Activated CD4-positive, alpha-beta memory T cell treated with anti-CD3 and anti-CD28 coated beads for 36 hours (primary cell): Measurements from ENCODE around the gene ABCA12. TPM values are rescaled to one million over a fixed set of nuclear protein-coding genes. Genes with fewer than 3 reads are reported as not detected.

Experiments
- CTCF ChIA-PET: fragments of 350-600 bp; sonication (Branson Sonifier 250); formaldehyde crosslinking; loops from one replicate; lab custom pipeline; 2021; ENCODE audit warnings: antibody characterized with exemption, inconsistent platforms; lab: Charles Lee
- POLR2A ChIA-PET: fragments of 350-600 bp; sonication (Branson Sonifier 250); formaldehyde crosslinking; loops from one replicate; lab custom pipeline; 2021; ENCODE audit warnings: antibody characterized with exemption; lab: Charles Lee
- DNase-seq: peaks from one replicate; pipeline ENCODE4 v3.0.0-alpha.2; 2020
- H3K27ac Mint-ChIP-seq: one replicate; pipeline ENCODE4 v1.8.0; 2021; ENCODE audit warnings: mixed read lengths
- H3K27me3 Mint-ChIP-seq: one replicate; pipeline ENCODE4 v1.8.0; 2021; ENCODE audit warnings: mixed read lengths
- H3K36me3 Mint-ChIP-seq: one replicate; pipeline ENCODE4 v1.8.0; 2021; ENCODE audit warnings: mixed read lengths
- H3K4me1 Mint-ChIP-seq: one replicate; pipeline ENCODE4 v1.8.0; 2021; ENCODE audit warnings: low read depth, mixed read lengths
- H3K4me3 Mint-ChIP-seq: one replicate; pipeline ENCODE4 v1.8.0; 2021; ENCODE audit warnings: mild to moderate bottlenecking, mixed read lengths
- H3K9me3 Mint-ChIP-seq: one replicate; pipeline ENCODE4 v1.8.0; 2021; ENCODE audit warnings: mixed read lengths
- intact Hi-C: fragments of 100-400 bp; cut with micrococcal nuclease; formaldehyde crosslinking; loops from one replicate; pipeline ENCODE4 v1.15.1; 2023
- total RNA-seq, 2 experiments: library from RNA; stranded (reverse); gene quantifications; one replicate each; pipeline ENCODE4 v1.2.3, GENCODE V29; 2021

ABCA12 gene
- total RNA-seq, 2 experiments from 2014 or later, result not detected

- Mint-ChIP-seq H3K27me3 (peaks cover 2% of the 10 kb centered on the region), H3K9me3 (no peaks in the 10 kb centered on the region), H3K4me3 (no peak overlapping the region), H3K27ac (no peak overlapping the region), H3K36me3 (no peaks in the 10 kb centered on the region), H3K4me1 (no peaks in the 10 kb centered on the region)
- ChIA-PET POLR2A (no interaction called here), CTCF (no interaction called here)
- no peak for DNase-seq
- intact Hi-C loops, result no loop called here
These were observed 11.1 kb upstream of the ABCA12 start for GRCh38 chr2:215149486-215149885.

GRCh38 chr2:215149060-215149459 is 10.6 kb upstream of the ABCA12 start:
- intact Hi-C loops, result no loop called here
- Mint-ChIP-seq H3K9me3 (no peaks in the 10 kb centered on the region), H3K4me3 (no peak overlapping the region), H3K4me1 (no peaks in the 10 kb centered on the region), H3K27ac (no peak overlapping the region), H3K27me3 (peaks cover 2% of the 10 kb centered on the region), H3K36me3 (no peaks in the 10 kb centered on the region)
- no peak for DNase-seq
- ChIA-PET POLR2A (no interaction called here), CTCF (no interaction called here)

- H3K9me3 Mint-ChIP-seq, result no peaks in the 10 kb centered on the region
- POLR2A ChIA-PET, result no interaction called here
- H3K4me1 Mint-ChIP-seq, result no peaks in the 10 kb centered on the region
- no peaks in the 10 kb centered on the region for H3K36me3 Mint-ChIP-seq
- no peak for DNase-seq
- CTCF ChIA-PET, result no interaction called here
- no peak overlapping the region for H3K27ac Mint-ChIP-seq
- no peak overlapping the region for H3K4me3 Mint-ChIP-seq
- H3K27me3 Mint-ChIP-seq, result peaks cover 2% of the 10 kb centered on the region
- intact Hi-C loops, result no loop called here
These were observed 7.2 kb upstream of the ABCA12 start for GRCh38 chr2:215145611-215146010.

- H3K36me3 Mint-ChIP-seq, result no peaks in the 10 kb centered on the region
- CTCF ChIA-PET, result no interaction called here
- POLR2A ChIA-PET, result no interaction called here
- H3K4me3 Mint-ChIP-seq, result no peak overlapping the region
- no peak overlapping the region for H3K27ac Mint-ChIP-seq
- H3K4me1 Mint-ChIP-seq, result no peaks in the 10 kb centered on the region
- H3K9me3 Mint-ChIP-seq, result no peaks in the 10 kb centered on the region
- intact Hi-C loops, result no loop called here
- peaks cover 2% of the 10 kb centered on the region for H3K27me3 Mint-ChIP-seq
- no peak for DNase-seq
These were observed 5.9 kb upstream of the ABCA12 start for GRCh38 chr2:215144106-215144875.

- Mint-ChIP-seq H3K36me3 (no peaks in the 10 kb centered on the region), H3K4me1 (no peaks in the 10 kb centered on the region), H3K4me3 (no peak overlapping the region), H3K9me3 (no peaks in the 10 kb centered on the region), H3K27ac (no peak overlapping the region), H3K27me3 (peaks cover 2% of the 10 kb centered on the region)
- no peak for DNase-seq
- CTCF ChIA-PET, result no interaction called here
- POLR2A ChIA-PET, result no interaction called here
- intact Hi-C loops, result no loop called here
These were observed 5.0 kb upstream of the ABCA12 start for GRCh38 chr2:215143458-215143857.

- Mint-ChIP-seq H3K36me3 (no peaks in the 10 kb centered on the region), H3K27me3 (peaks cover 2% of the 10 kb centered on the region), H3K4me3 (no peak overlapping the region), H3K4me1 (no peaks in the 10 kb centered on the region), H3K27ac (no peak overlapping the region), H3K9me3 (no peaks in the 10 kb centered on the region)
- intact Hi-C loops, result no loop called here
- no peak for DNase-seq
- CTCF ChIA-PET, result no interaction called here
- POLR2A ChIA-PET, result no interaction called here
These were observed 3.3 kb upstream of the ABCA12 start for GRCh38 chr2:215141706-215142105.

GRCh38 chr2:215140166-215140707 is 1.8 kb upstream of the ABCA12 start:
- Mint-ChIP-seq H3K27ac (no peak overlapping the region), H3K4me1 (no peaks in the 10 kb centered on the region), H3K9me3 (no peaks in the 10 kb centered on the region), H3K4me3 (no peak overlapping the region), H3K36me3 (no peaks in the 10 kb centered on the region), H3K27me3 (peaks cover 2% of the 10 kb centered on the region)
- ChIA-PET CTCF (no interaction called here), POLR2A (no interaction called here)
- DNase-seq, result no peak
- intact Hi-C loops, result no loop called here

GRCh38 chr2:215137741-215138340 is 585 bp downstream of the ABCA12 start:
- intact Hi-C loops, result no loop called here
- H3K4me3 Mint-ChIP-seq, result no peak overlapping the region
- peaks cover 7% of the 10 kb centered on the region for H3K9me3 Mint-ChIP-seq
- no peaks in the 10 kb centered on the region for H3K36me3 Mint-ChIP-seq
- no peak for DNase-seq
- no peak overlapping the region for H3K27ac Mint-ChIP-seq
- H3K4me1 Mint-ChIP-seq, result no peaks in the 10 kb centered on the region
- H3K27me3 Mint-ChIP-seq, result no peaks in the 10 kb centered on the region
- POLR2A ChIA-PET, result no interaction called here
- CTCF ChIA-PET, result no interaction called here

GRCh38 chr2:215137329-215137686 is 1.1 kb downstream of the ABCA12 start:
- DNase-seq, result no peak
- H3K27ac Mint-ChIP-seq, result no peak overlapping the region
- H3K36me3 Mint-ChIP-seq, result no peaks in the 10 kb centered on the region
- H3K9me3 Mint-ChIP-seq, result peaks cover 13% of the 10 kb centered on the region
- ChIA-PET POLR2A (no interaction called here), CTCF (no interaction called here)
- H3K27me3 Mint-ChIP-seq, result no peaks in the 10 kb centered on the region
- intact Hi-C loops, result no loop called here
- H3K4me1 Mint-ChIP-seq, result no peaks in the 10 kb centered on the region
- H3K4me3 Mint-ChIP-seq, result no peak overlapping the region

- H3K9me3 Mint-ChIP-seq, result peaks cover 13% of the 10 kb centered on the region
- no peak overlapping the region for H3K27ac Mint-ChIP-seq
- no peaks in the 10 kb centered on the region for H3K36me3 Mint-ChIP-seq
- ChIA-PET CTCF (no interaction called here), POLR2A (no interaction called here)
- H3K4me3 Mint-ChIP-seq, result no peak overlapping the region
- H3K4me1 Mint-ChIP-seq, result no peaks in the 10 kb centered on the region
- peak; percentile 27 for DNase-seq
- intact Hi-C loops, result no loop called here
- no peaks in the 10 kb centered on the region for H3K27me3 Mint-ChIP-seq
These were observed 1.6 kb downstream of the ABCA12 start for GRCh38 chr2:215136669-215137328.

GRCh38 chr2:215120401-215120800 is 18.0 kb downstream of the ABCA12 start:
- H3K27me3 Mint-ChIP-seq, result no peaks in the 10 kb centered on the region
- H3K9me3 Mint-ChIP-seq, result peaks cover 21% of the 10 kb centered on the region
- POLR2A ChIA-PET, result no interaction called here

GRCh38 chr2:215119847-215120246 is 18.6 kb downstream of the ABCA12 start:
- H3K9me3 Mint-ChIP-seq, result peaks cover 21% of the 10 kb centered on the region
- CTCF ChIA-PET, result no interaction called here
- no peak for DNase-seq
- POLR2A ChIA-PET, result no interaction called here
- no peak overlapping the region for H3K4me3 Mint-ChIP-seq
- intact Hi-C loops, result no loop called here
- H3K27ac Mint-ChIP-seq, result no peak overlapping the region
- H3K27me3 Mint-ChIP-seq, result no peaks in the 10 kb centered on the region
- H3K36me3 Mint-ChIP-seq, result no peaks in the 10 kb centered on the region
- H3K4me1 Mint-ChIP-seq, result no peaks in the 10 kb centered on the region

More at GRCh38 chr2:215120401-215120800, 18.0 kb downstream of the ABCA12 start:
- Mint-ChIP-seq H3K4me1 (no peaks in the 10 kb centered on the region), H3K36me3 (no peaks in the 10 kb centered on the region), H3K27ac (no peak overlapping the region), H3K4me3 (no peak overlapping the region)
- intact Hi-C loops, result no loop called here
- CTCF ChIA-PET, result no interaction called here
- DNase-seq, result no peak
